Natural killer cell treated with Interleukin-12 subunit alpha and Interleukin-12 subunit beta and Interleukin-15 and Interleukin-18, amount 100 ng/mL, for 72 hours (primary cell): ENCODE measurements around the gene WDFY4. TPM values are rescaled to one million over a fixed set of nuclear protein-coding genes. Genes with fewer than 3 reads are reported as not detected.

Experiments used
- ATAC-seq, 2 donors: fragments of 150-1000 bp; cut with Tn5 transposase in 1 of 2; sonication (Bioruptor Pico), chemical (Tn5 transposase) in 1 of 2; 2 replicates each; pipeline ENCODE4 v1.10.0; 2021
- DNase-seq: peaks from one replicate; pipeline ENCODE4 v3.0.0; 2022; ENCODE audit warnings: low spot score
- H3K27ac Mint-ChIP-seq, 2 donors: 1 replicate in 1 of 2; 2 replicates in 1 of 2; pipeline ENCODE4 v1.8.0; 2022; ENCODE audit warnings: mixed read lengths in 2 of 2, mild to moderate bottlenecking in 1 of 2, moderate library complexity in 1 of 2
- H3K27me3 Mint-ChIP-seq, 2 donors: 1 replicate in 1 of 2; 2 replicates in 1 of 2; pipeline ENCODE4 v1.8.0; 2022; ENCODE audit warnings: mixed read lengths in 2 of 2
- H3K36me3 Mint-ChIP-seq: one replicate; pipeline ENCODE4 v1.8.0; 2022; ENCODE audit warnings: mixed read lengths
- H3K4me1 Mint-ChIP-seq, 2 donors: 1 replicate in 1 of 2; 2 replicates in 1 of 2; pipeline ENCODE4 v1.8.0; 2022; ENCODE audit warnings: low read depth in 2 of 2, mixed read lengths in 2 of 2, mild to moderate bottlenecking in 1 of 2
- H3K4me3 Mint-ChIP-seq: one replicate; pipeline ENCODE4 v1.8.0; 2022; ENCODE audit warnings: mixed read lengths
- H3K9me3 Mint-ChIP-seq: 2 replicates; pipeline ENCODE4 v1.8.0; 2022; ENCODE audit warnings: mixed read lengths
- total RNA-seq, 2 donors: library from RNA; stranded (reverse); gene quantifications; one replicate each; pipeline ENCODE4 v1.2.3, GENCODE V29; 2022

The WDFY4 gene
- total RNA-seq, 2 donors from 2014 or later: 2.0 TPM; not detected in 1

DNA sequence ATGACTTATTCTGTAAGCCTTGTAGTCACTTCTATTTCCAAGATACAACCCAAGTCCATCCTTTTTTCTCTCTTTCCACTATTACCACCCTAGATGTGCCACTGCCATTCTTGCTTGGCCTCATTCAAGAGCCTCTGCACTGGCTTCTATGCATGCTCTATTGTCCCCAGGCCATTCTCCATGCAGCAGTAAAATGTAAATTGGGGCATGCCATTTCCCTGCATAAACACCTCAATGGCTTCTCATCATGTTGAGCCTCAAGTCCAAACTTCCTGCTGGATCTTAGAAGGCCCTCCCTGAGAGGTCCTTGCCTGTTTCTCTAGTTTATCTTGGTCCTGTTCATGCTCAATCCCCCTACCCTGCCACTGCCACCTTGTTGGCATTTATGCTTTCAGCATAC, 23.2 kb upstream of the WDFY4 start:
- peaks cover 8% of the 10 kb centered on the region in 2 donors for H3K4me1 Mint-ChIP-seq

DNA sequence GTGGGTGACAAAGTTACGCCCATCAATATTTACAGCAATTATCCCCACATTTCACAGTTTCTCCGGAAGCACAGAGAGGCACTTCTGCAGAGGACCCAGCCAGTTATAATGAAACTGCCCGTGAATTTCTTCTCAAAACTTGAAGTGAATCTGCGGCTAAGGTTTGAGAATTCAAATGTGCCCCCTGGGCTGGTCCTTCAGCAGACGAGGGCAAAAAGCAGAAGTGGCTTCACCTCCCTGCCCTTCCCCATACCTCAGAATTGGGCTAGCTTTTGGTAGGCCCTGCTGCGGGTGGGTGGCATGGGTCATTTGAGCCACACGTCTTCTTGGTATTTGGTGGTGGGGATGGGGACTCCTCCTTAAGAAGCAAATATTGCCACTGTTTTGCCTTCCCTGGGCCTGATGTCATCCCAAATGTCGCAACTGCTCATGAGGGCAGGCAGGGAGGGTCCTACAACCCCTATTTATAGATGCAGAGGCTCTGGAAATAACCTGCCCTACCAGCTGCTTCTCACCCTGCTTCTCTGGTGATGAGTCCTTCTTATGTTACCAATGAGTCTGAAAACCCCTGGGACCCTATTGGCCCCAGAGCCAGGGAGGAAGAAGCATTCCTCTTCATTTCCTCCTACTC, 16.6 kb upstream of the WDFY4 start:
- Mint-ChIP-seq H3K27ac (no peak overlapping the region), H3K9me3 (no peaks in the 10 kb centered on the region), H3K4me3 (no peak overlapping the region), H3K4me1 (no peaks in the 10 kb centered on the region), H3K36me3 (no peaks in the 10 kb centered on the region), H3K27me3 (peaks cover 4 to 7% of the 10 kb centered on the region in 2 donors)
- no peak for ATAC-seq
- no peak for DNase-seq

More for the DNA sequence above, 23.2 kb upstream of the WDFY4 start:
- H3K36me3 Mint-ChIP-seq: no peaks in the 10 kb centered on the region
- no peak overlapping the region for H3K4me3 Mint-ChIP-seq
- H3K27ac Mint-ChIP-seq: no peak overlapping the region
- H3K27me3 Mint-ChIP-seq: peaks cover 6 to 13% of the 10 kb centered on the region in 2 donors
- DNase-seq: no peak
- H3K9me3 Mint-ChIP-seq: no peaks in the 10 kb centered on the region
- ATAC-seq: no peak

DNA sequence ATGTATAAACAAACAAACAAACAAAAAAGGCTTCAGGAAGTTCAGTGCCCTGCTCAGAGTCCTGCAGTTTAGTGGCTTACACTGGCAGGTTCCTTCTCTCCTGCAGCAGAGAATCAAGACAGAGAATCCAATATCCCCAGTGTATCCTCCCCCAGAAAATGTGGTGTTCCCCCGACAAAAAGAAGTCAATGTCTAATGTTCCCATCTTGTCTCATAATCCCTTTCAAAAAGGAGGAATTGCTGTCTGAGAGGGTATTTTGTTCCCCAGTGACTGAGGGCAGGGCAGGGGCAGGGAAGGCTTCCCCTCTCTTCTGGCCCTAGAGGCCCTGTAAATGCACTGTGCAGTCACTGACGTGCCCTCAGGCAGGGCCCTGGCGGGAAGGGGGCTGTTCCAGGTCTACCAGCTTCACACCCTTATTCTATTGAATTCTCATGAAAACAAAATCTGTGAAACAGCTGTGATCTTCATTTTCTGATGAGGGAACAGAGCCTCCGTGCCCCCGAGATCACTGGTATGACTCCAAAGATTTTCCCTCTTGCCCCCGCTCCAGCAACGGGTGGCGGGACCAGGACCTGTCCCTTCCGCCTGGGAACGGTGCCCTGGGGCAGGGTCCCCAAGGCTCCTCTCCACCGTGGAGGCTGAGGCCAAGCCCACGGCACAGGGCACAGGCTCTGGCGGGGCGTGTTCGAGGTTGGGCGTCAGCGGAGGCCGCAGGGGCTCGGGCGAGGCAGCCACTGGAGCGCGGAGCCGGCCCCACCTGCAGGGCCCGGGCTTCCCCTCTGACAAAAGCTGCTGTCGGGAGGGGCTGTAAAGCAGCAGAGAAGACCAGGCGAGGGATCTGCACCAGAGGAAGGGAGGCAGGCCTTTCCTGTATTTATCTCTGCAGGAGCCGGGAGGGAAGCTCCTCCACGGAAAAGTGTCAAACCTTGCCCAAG, 13.4 kb upstream of the WDFY4 start:
- DNase-seq (no peak), ATAC-seq (peak in 1 of 2 donors; percentile 49)
- Mint-ChIP-seq H3K4me3 (no peak overlapping the region), H3K36me3 (no peaks in the 10 kb centered on the region), H3K27ac (no peak overlapping the region), H3K27me3 (peaks cover 0 to 7% of the 10 kb centered on the region in 2 donors), H3K9me3 (no peaks in the 10 kb centered on the region), H3K4me1 (no peaks in the 10 kb centered on the region)

DNA sequence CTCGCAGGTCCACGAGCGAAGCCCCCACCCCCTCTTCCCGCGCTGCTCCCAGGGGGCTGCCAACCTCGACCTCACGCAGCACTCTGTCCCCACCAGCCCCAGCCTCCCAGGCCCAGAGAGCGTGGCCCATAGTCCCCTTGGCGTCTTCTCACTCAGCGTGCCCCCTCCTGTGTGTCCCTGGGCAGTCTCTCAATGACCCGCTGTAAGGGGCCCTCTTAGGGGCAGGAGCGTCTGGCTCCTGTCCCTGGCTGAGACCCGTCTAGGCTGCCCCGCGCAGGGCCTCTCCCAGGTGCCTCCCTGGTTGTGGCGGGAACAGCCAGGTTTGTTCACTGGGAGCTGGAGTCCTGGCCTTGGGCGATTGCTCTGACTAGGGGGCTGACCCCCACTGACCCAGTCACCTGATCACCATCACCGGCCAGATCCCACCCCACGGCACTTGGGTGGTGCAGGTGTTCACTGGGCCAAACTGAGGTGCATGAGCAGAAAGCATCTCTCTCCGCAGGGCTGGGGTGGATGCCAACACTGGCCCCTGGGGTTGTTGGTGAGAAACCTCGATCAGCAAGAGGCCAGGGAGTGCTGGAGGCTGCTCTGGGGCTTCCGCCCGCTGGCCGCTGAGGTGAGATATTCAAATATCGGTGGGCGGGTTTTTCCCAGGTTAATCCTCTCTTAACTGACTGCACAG, 12.6 kb upstream of the WDFY4 start:
- Mint-ChIP-seq H3K9me3 (no peaks in the 10 kb centered on the region), H3K36me3 (no peaks in the 10 kb centered on the region), H3K27me3 (peaks cover 0 to 7% of the 10 kb centered on the region in 2 donors), H3K27ac (no peak overlapping the region), H3K4me1 (no peaks in the 10 kb centered on the region), H3K4me3 (no peak overlapping the region)
- DNase-seq (no peak), ATAC-seq (peak; percentile 17 to 55)

DNA sequence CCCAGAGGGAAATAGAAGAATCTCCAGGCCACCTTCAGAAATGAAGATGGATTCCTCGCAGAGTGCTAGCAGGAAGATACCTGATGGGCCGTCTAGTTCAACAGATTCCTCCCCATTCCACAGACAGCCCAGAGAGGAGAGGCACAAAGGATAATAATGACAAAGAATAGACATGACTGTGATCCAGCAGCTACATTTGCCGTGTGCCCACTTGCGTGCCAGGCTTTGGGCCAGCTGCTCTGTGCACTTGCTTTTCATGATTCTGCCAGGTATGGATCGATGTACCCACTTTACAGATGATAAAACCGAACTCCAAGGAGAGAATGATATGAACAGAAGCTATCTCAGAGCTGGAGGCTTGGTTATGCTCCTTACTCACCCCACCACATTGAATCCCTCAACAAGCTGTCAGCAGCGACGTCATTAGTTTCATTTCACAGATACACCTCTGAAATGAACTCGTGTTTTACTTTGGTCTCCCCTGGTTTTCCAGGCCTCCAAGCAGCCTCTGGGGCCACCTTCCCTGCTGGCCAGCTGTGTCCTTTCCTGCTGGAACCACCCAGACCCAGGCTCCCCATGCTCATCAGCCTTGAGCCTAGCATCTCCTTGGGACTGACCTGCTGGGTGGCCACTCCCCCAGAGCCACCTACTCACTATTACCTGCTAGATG, 11.9 kb upstream of the WDFY4 start:
- no peak for DNase-seq
- peaks cover 0 to 7% of the 10 kb centered on the region in 2 donors for H3K27me3 Mint-ChIP-seq
- H3K27ac Mint-ChIP-seq: no peak overlapping the region
- H3K36me3 Mint-ChIP-seq: peaks cover under 1% of the 10 kb centered on the region
- H3K4me1 Mint-ChIP-seq: no peaks in the 10 kb centered on the region
- H3K9me3 Mint-ChIP-seq: no peaks in the 10 kb centered on the region
- H3K4me3 Mint-ChIP-seq: no peak overlapping the region
- no peak for ATAC-seq

DNA sequence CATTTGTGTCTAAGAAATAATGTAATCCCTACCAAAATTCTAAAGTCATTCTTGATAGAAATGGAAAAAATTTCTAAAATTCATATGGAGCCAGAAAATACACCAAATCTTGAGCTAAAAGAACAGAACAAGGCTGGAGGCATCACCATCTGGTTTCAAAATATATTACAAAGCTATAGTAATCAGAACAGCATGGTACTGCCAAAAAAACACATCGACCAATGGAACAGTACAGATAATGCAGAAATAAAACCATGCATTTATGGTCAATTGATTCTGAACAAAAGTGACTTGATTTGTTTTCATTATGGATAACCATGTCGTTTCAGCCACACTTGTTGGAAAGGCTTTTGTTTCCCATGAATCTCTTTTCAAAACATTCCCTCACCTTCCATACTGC, 7.0 kb upstream of the WDFY4 start:
- DNase-seq (no peak), ATAC-seq (no peak)
- H3K27me3 Mint-ChIP-seq: peaks cover 0 to 5% of the 10 kb centered on the region in 2 donors
- no peak overlapping the region for H3K27ac Mint-ChIP-seq
- H3K9me3 Mint-ChIP-seq: peaks cover 2% of the 10 kb centered on the region
- no peak overlapping the region for H3K4me3 Mint-ChIP-seq
- no peaks in the 10 kb centered on the region for H3K4me1 Mint-ChIP-seq
- peaks cover 5% of the 10 kb centered on the region for H3K36me3 Mint-ChIP-seq

DNA sequence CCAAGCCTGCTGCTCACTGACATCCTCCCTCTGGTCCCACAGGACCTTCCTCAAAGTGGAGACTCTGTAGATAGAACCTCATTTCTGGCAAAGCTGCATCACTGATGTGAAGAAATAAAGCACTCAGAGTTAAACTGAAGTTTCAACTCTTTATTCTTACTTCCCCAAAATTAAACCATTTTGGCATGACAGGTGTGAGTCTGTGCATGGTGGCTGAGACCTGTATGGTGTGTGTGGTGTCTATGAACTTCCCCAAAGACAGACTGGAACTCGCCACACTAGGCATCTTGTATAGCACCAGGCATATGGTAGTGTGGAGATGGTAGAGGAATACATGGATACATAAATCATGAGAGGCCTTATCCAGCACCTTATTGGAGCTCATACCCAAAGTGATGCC, 6.6 kb upstream of the WDFY4 start:
- no peak overlapping the region for H3K4me3 Mint-ChIP-seq
- peaks cover 0 to 5% of the 10 kb centered on the region in 2 donors for H3K27me3 Mint-ChIP-seq
- H3K36me3 Mint-ChIP-seq: peaks cover 5% of the 10 kb centered on the region
- DNase-seq: no peak
- H3K4me1 Mint-ChIP-seq: no peaks in the 10 kb centered on the region
- peaks cover 2% of the 10 kb centered on the region for H3K9me3 Mint-ChIP-seq
- no peak for ATAC-seq
- no peak overlapping the region for H3K27ac Mint-ChIP-seq

DNA sequence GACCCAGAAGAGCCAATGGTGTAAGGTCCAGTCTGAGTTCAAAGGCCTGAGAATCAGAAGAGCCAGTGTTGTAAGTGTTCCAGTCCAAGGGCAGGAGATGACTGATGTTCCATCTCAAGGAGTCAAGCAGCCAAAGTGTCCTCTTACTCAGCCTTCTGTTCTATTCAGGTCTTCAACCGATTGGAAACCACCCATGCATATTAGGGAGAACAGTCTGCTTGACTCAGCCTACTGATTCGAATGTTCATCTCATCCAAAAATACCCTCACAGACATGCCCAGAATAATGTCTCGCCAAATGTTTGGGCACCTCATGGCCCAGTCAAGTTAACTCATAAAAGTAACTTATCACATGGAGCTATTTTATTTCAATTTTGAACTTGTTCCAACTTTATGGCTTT, 2.9 kb upstream of the WDFY4 start:
- Mint-ChIP-seq H3K9me3 (peaks cover 2% of the 10 kb centered on the region), H3K4me1 (no peaks in the 10 kb centered on the region), H3K36me3 (peaks cover 5% of the 10 kb centered on the region), H3K27ac (no peak overlapping the region), H3K4me3 (no peak overlapping the region), H3K27me3 (peaks cover 0 to 10% of the 10 kb centered on the region in 2 donors)
- ATAC-seq: no peak
- DNase-seq: no peak

DNA sequence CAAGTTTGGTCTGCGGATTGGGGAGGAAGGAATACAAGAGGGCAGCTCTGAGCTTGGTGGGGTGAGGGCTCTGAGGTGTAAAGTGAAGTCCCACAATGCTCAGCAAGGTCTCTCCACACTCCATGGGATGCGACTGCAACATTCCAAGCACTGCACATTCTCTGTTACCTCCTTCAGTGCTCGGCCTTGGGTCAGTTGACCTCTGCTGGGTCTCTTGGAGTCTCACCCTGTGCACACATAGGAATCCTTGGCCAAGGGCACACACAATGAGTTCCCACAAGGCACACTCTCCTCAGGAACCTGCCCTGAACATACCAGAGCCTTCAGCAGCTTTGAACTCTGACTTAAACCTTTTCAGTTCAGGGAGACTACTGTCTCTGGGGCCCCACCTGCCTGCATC, 2.4 kb upstream of the WDFY4 start:
- no peak for DNase-seq
- Mint-ChIP-seq H3K9me3 (peaks cover 2% of the 10 kb centered on the region), H3K4me3 (no peak overlapping the region), H3K4me1 (no peaks in the 10 kb centered on the region), H3K36me3 (peaks cover 5% of the 10 kb centered on the region), H3K27ac (no peak overlapping the region), H3K27me3 (peaks cover 0 to 10% of the 10 kb centered on the region in 2 donors)
- no peak for ATAC-seq

DNA sequence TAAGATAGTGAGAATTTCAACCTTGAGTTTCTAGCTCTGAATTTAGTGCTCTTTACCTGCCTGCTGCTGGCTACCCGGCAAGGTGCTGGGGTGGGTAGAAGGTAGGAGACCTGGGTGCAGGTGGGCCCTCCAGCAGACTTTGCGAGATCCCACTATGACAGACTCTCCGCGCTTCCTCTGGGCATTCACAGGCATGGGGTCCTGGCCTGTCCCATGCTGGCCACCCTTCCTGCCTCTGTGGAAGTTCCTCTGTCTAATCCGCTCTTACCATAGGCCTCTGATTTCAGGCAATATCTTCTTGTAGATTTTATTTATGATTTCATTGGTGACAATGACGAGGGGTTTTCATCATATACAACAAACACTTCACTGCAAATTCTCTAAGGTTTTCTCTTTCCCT, 1.2 kb upstream of the WDFY4 start:
- Mint-ChIP-seq H3K9me3 (no peaks in the 10 kb centered on the region), H3K36me3 (no peaks in the 10 kb centered on the region), H3K4me1 (no peaks in the 10 kb centered on the region), H3K27me3 (peaks cover 2 to 6% of the 10 kb centered on the region in 2 donors), H3K4me3 (no peak overlapping the region), H3K27ac (no peak overlapping the region)
- ATAC-seq (no peak), DNase-seq (no peak)

DNA sequence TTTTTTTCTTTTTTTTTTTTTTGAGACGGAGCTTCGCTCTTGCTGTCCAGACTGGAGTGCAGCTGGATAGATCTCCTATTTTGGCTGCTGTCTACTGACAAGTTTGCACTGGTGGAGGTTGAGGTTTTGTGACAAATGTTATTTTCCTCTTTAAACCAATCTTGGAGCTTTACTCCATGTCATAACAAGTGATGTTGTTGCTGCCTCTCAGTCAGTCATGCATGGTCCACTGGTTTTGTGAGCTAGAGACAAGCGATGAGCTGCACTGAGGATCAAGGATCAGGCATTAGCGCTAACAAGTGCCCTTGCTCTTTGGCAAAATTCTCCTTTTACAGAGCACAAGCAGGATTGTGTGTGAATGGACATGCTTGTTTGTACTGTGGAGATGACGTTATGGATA, 805 bp upstream of the WDFY4 start:
- Mint-ChIP-seq H3K4me3 (no peak overlapping the region), H3K36me3 (no peaks in the 10 kb centered on the region), H3K9me3 (no peaks in the 10 kb centered on the region), H3K4me1 (no peaks in the 10 kb centered on the region), H3K27me3 (peaks cover 6% of the 10 kb centered on the region in 2 donors), H3K27ac (no peak overlapping the region)
- ATAC-seq (no peak), DNase-seq (no peak)

DNA sequence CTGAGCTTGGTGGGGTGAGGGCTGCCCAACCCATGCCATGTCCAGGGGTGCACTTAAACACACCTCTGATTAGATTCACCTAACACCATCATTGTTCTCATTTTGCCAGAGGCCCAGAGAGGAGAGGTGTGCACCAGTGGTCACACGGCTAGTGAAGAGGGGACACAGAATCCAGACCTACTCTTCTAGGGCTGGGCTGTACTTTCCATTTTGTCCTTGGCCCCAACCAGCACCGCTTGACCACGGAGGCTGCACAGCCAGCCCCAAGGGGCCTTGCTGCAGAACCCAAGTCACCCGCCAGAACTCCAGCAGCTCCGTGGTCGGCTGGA, 246 bp upstream of the WDFY4 start:
- Mint-ChIP-seq H3K36me3 (no peaks in the 10 kb centered on the region), H3K4me1 (no peaks in the 10 kb centered on the region), H3K27me3 (peaks cover 6 to 7% of the 10 kb centered on the region in 2 donors), H3K9me3 (no peaks in the 10 kb centered on the region), H3K4me3 (no peak overlapping the region), H3K27ac (no peak overlapping the region)
- DNase-seq (no peak), ATAC-seq (peak in 1 of 2 donors; percentile 26)

DNA sequence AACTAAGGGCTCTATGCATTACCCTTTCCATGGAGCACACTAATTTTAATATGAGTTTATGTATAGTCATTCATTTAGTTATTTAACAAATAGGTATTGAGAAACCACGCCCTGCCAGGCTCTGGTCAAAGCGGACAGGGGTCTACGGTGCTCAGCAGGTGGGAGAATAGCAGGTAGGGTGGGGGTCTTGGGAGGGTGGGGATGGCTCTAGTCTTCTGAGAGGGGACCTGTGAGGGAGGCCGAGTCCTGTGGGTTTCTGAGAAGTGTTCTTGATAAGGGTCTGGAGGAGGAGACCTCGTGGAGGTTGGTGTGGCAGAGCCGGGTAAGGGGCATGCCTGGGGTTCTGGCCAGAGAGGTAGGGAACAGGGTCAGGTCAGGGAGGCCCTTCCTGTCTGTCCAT, 1.1 kb downstream of the WDFY4 start:
- no peaks in the 10 kb centered on the region for H3K4me1 Mint-ChIP-seq
- DNase-seq (no peak), ATAC-seq (no peak)
- peaks cover 7 to 8% of the 10 kb centered on the region in 2 donors for H3K27me3 Mint-ChIP-seq
- H3K9me3 Mint-ChIP-seq: no peaks in the 10 kb centered on the region
- no peak overlapping the region for H3K4me3 Mint-ChIP-seq
- no peaks in the 10 kb centered on the region for H3K36me3 Mint-ChIP-seq
- H3K27ac Mint-ChIP-seq: no peak overlapping the region
